DND-41 (cell line): Measurements from ENCODE around the gene IQGAP2.

Experiments
- ATAC-seq: fragments of 200-7000 bp; cut with Tn5 transposase; 3 replicates; pipeline ENCODE4 v1.9.1; 2021; ENCODE audit warnings: low read depth; ENCODE audit not compliant: insufficient read depth
- DNase-seq: peaks from one replicate; pipeline ENCODE4 v3.0.0-alpha.2; 2020
- H2AFZ ChIP-seq: 2 replicates; pipeline ENCODE4 v1.6.0; 2012; ENCODE audit warnings: low read depth, low read length
- H3K27ac ChIP-seq: 2 replicates; pipeline ENCODE4 v1.5.1; 2012; ENCODE audit warnings: low read length, inconsistent platforms
- H3K27me3 ChIP-seq: fragments of 200-600 bp; sonication (generic); 2 replicates; pipeline ENCODE4 v1.6.0; 2012; ENCODE audit warnings: low read length, mild to moderate bottlenecking, inconsistent platforms; ENCODE audit not compliant: insufficient read depth, poor library complexity
- H3K36me3 ChIP-seq: 2 replicates; pipeline ENCODE4 v1.5.1; 2012; ENCODE audit warnings: low read length, inconsistent platforms; ENCODE audit not compliant: insufficient read depth
- H3K4me1 ChIP-seq: 2 replicates; pipeline ENCODE4 v1.5.1; 2012; ENCODE audit warnings: mild to moderate bottlenecking, low read length; ENCODE audit not compliant: insufficient read depth
- H3K4me2 ChIP-seq: 2 replicates; pipeline ENCODE4 v1.6.0; 2012; ENCODE audit warnings: mild to moderate bottlenecking, moderate library complexity, low read length, inconsistent platforms; ENCODE audit not compliant: insufficient read depth
- H3K4me3 ChIP-seq, 2 experiments: fragments of 200-600 bp in 1 of 2; shearing (Covaris generic) in 1 of 2; 2 replicates each; pipeline ENCODE4 v1.5.1; 2012 to 2016; ENCODE audit warnings: inconsistent platforms in 2 of 2, low read length in 2 of 2, mild to moderate bottlenecking in 2 of 2, low read depth in 1 of 2, moderate library complexity in 1 of 2
- H3K79me2 ChIP-seq: 2 replicates; pipeline ENCODE4 v1.6.0; 2012; ENCODE audit warnings: low read length, inconsistent platforms; ENCODE audit not compliant: insufficient read depth
- H3K9ac ChIP-seq: 2 replicates; pipeline ENCODE4 v1.6.0; 2012; ENCODE audit warnings: low read depth, mild to moderate bottlenecking, inconsistent platforms, low read length, moderate library complexity
- H3K9me3 ChIP-seq: 2 replicates; pipeline ENCODE4 v1.5.1; 2012; ENCODE audit warnings: low read length, moderate library complexity, mild to moderate bottlenecking, inconsistent platforms; ENCODE audit not compliant: insufficient read depth, severe bottlenecking
- H4K20me1 ChIP-seq: 2 replicates; pipeline ENCODE4 v1.6.0; 2012; ENCODE audit warnings: low read length; ENCODE audit not compliant: insufficient read depth
- CTCF ChIP-seq: IDR thresholded peaks from 2 replicates; pipeline ENCODE4 v1.5.1; 2012; ENCODE audit warnings: borderline replicate concordance, low read length, moderate library complexity, mild to moderate bottlenecking; ENCODE audit not compliant: poor library complexity, severe bottlenecking; ENCODE audit errors: extremely low read depth
- EZH2 ChIP-seq: IDR thresholded peaks from 3 replicates; pipeline ENCODE4 v1.6.1; 2012; ENCODE audit warnings: borderline replicate concordance, low read depth, mild to moderate bottlenecking, moderate library complexity, low read length, inconsistent platforms; ENCODE audit not compliant: severe bottlenecking

IQGAP2 gene

GRCh38 chr5:76497986-76498717, 95.1 kb downstream of the IQGAP2 start:
- no peak overlapping the region for H3K27ac ChIP-seq
- no peak overlapping the region for H3K4me2 ChIP-seq
- DNase-seq, result no peak
- H2AFZ ChIP-seq, result no peak overlapping the region
- no peaks in the 10 kb centered on the region for H3K4me1 ChIP-seq
- no peaks in the 10 kb centered on the region for H3K27me3 ChIP-seq
- H4K20me1 ChIP-seq, result no peaks in the 10 kb centered on the region
- H3K9me3 ChIP-seq, result no peaks in the 10 kb centered on the region
- no peak overlapping the region for H3K9ac ChIP-seq
- no peak overlapping the region for H3K4me3 ChIP-seq
- TF ChIP-seq EZH2 (no peak), CTCF (no peak)
- no peaks in the 10 kb centered on the region for H3K79me2 ChIP-seq
- H3K36me3 ChIP-seq, result no peaks in the 10 kb centered on the region
- no peak for ATAC-seq

DNA sequence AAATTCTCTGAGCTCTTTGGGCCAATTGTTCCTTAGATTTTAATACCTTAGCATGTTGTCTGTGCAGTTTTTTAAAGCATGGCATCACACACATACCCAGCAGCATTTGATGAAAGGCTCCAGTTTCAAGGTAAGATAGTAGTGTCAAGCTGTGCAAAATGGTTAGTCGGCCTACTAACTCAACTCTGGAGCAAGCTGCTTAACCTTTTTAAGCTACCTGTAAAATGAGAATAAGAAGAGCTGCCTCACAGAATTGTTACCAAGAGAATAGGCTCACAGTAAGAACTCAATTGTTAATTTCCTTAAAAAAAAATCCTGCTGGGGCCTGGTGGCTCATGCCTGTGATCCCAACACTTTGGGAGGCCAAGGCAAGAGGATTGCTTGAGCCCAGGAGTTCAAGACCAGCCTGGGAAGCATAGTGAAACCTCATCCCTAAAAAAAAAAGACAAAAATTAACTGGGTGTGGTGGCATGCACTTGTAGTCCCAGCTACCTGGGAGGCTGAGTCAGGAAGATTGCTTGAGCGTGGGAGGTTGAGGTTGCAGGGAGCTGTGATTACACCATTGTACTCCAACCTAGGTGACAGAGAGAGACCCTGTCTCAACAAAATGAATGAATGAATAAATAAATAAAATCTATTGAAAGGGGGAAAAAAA, 96.5 kb downstream of the IQGAP2 start:
- no peak for ATAC-seq
- H3K9me3 ChIP-seq, result no peaks in the 10 kb centered on the region
- no peaks in the 10 kb centered on the region for H3K4me1 ChIP-seq
- H3K27me3 ChIP-seq, result no peaks in the 10 kb centered on the region
- H3K36me3 ChIP-seq, result no peaks in the 10 kb centered on the region
- TF ChIP-seq EZH2 (no peak), CTCF (no peak)
- no peak overlapping the region for H3K9ac ChIP-seq
- no peaks in the 10 kb centered on the region for H4K20me1 ChIP-seq
- H3K4me3 ChIP-seq, result no peak overlapping the region
- H2AFZ ChIP-seq, result no peak overlapping the region
- no peak overlapping the region for H3K4me2 ChIP-seq
- H3K79me2 ChIP-seq, result no peaks in the 10 kb centered on the region
- H3K27ac ChIP-seq, result no peak overlapping the region
- DNase-seq, result no peak

DNA sequence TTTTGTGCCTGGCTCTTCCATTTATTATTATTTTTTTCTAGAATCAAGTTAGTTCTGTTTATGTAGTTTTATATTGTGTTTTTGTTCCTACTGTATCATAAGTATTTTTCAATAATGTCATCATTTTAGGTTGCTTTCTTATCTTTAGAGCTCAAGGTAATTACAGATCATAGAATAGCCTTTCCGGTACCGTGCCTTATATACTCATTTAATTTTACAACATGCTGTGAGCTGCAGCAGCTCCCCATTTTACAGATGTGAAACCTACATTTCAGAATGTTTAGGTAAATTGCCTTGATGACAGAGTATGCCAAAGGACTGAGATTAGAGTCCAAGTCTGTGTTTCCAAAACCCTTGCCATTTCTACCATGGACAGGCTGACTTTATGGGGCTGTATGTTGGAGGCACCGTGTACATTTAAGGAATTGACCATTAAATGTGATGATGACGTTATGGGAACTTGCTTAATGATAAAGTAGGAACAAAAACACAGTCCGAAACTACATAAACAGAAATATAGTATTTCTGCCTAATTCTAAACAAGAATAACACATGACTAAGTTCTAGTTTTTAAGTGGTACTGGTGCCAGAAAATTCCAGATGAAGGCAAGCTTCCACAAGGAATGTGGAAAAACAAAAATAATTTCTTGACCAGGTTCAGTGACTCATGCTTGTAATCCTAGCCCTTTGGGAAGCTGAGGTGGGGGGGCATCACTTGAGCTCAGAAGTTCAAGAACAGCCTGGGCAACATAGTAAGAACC, 97.7 kb downstream of the IQGAP2 start:
- DNase-seq (no peak), ATAC-seq (no peak)
- H2AFZ ChIP-seq, result no peak overlapping the region
- H3K4me2 ChIP-seq, result no peak overlapping the region
- H3K27me3 ChIP-seq, result no peaks in the 10 kb centered on the region
- H3K36me3 ChIP-seq, result no peaks in the 10 kb centered on the region
- no peak overlapping the region for H3K27ac ChIP-seq
- no peaks in the 10 kb centered on the region for H3K9me3 ChIP-seq
- H3K4me3 ChIP-seq, result no peak overlapping the region
- TF ChIP-seq CTCF (no peak), EZH2 (no peak)
- H3K79me2 ChIP-seq, result no peaks in the 10 kb centered on the region
- no peak overlapping the region for H3K9ac ChIP-seq
- H4K20me1 ChIP-seq, result no peaks in the 10 kb centered on the region
- no peaks in the 10 kb centered on the region for H3K4me1 ChIP-seq
